Lower lobe of right lung (tissue), 2 donors: ENCODE data around the gene GTPBP3. TPM values are rescaled to one million over a fixed set of nuclear protein-coding genes. Genes with fewer than 3 reads are reported as not detected.
A peak's percentile ranks its signal among the peaks of the same experiment; 100 is the strongest.
"Not testable (repeated sequence)": the region's sequence is repeated elsewhere in the genome, so short reads cannot be mapped to it uniquely, and the experiment has no call there.

Experiments
- ATAC-seq, 2 donors: fragments of 200-7000 bp; cut with Tn5 transposase; one replicate each; pipeline ENCODE4 v1.9.1; 2020 to 2022; ENCODE audit warnings: mild to moderate bottlenecking in 2 of 2, moderate library complexity in 2 of 2
- DNase-seq: peaks from one replicate; pipeline ENCODE4 v3.0.0-alpha.2; 2020
- H3K27ac ChIP-seq: fragments of 200-600 bp; one replicate; pipeline ENCODE4 v1.8.0; 2022
- H3K27me3 ChIP-seq: fragments of 200-600 bp; one replicate; pipeline ENCODE4 v1.8.0; 2022; ENCODE audit warnings: low read depth
- H3K36me3 ChIP-seq: fragments of 200-600 bp; one replicate; pipeline ENCODE4 v1.8.0; 2022; ENCODE audit warnings: mild to moderate bottlenecking
- H3K4me1 ChIP-seq: fragments of 200-600 bp; one replicate; pipeline ENCODE4 v1.8.0; 2022
- H3K4me3 ChIP-seq: fragments of 200-600 bp; one replicate; pipeline ENCODE4 v1.8.0; 2022; ENCODE audit warnings: mild to moderate bottlenecking
- H3K9me3 ChIP-seq: fragments of 200-600 bp; one replicate; pipeline ENCODE4 v1.8.0; 2022
- intact Hi-C: fragments of 100-400 bp; cut with DNase I; formaldehyde crosslinking; loops from one replicate; pipeline ENCODE4 v1.11.0; 2022
- total RNA-seq: library from RNA; stranded (reverse); fragmentation: NEBNext Ultra II Directional; extraction: Animal tissue kit (Norgen Biotek cat#: 25700); gene quantifications from one replicate; pipeline ENCODE4 v1.2.1, GENCODE V29; 2021
- TF ChIP-seq, protein P1 (sequence below): fragments of 200-600 bp; IDR thresholded peaks from one replicate; pipeline ENCODE4 v1.8.0; 2022; ENCODE audit warnings: antibody characterized with exemption, mild to moderate bottlenecking
- donor health status: DM: no; HTN: yes; CAD: no; lungs with severe emphysema.

Gene GTPBP3
- total RNA-seq, 1 donor from 2014 or later = 21.0 TPM

DNA sequence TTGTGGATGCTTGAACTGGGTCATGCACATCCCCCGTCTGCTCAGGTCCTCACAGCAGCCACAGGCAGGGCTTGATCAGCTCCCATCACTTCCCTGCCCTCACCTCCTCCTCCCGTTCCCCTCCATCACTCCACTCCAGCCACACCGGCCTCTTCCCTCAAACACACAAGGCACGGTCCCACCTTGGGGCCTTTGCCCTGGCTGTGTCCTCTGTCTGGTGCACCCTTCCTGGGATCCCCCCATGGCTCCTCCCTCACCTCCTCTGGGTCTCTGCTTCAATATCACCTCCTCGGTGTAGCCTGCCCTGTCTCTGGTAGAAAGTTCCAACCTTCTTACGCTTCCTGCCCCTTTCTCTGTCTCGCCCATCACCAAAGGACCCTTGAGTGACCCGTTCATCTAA lies 16.0 kb downstream of the GTPBP3 start:
- no peak overlapping the region for H3K27ac ChIP-seq
- no peak for ATAC-seq
- intact Hi-C loops = no loop called here

DNA sequence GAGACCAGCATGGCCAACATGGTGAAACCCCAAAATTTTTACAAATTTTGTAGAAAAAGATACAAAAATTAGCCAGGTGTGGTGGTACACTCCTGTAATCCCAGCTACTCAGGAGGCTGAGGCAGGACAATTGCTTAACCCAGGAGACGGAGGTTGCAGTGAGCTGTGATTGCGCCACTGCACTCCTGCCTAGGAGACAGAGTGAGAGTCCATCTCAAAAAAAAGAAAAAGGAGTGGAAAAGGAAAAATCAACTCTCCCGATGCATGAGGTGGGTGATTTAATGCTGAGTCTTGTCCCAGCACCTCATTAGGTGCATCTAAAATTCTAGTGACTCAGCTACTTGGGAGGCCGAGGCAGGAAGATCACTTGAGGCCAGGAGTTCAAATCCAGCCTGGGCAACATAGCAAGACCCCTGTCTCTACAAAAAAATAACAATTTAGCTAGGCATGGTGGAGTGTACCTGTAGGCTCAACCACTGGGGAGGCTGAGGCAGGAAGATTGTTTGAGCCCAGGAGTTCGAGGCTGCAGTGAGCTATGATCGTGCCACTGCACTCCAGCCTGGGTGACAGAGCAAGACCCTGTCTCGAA lies 19.8 kb downstream of the GTPBP3 start:
- no peak overlapping the region for H3K4me3 ChIP-seq
- no peaks in the 10 kb centered on the region for H3K9me3 ChIP-seq
- DNase-seq = no peak
- intact Hi-C loops = no loop called here
- H3K27ac ChIP-seq = peak overlapping the region; percentile 54
- H3K27me3 ChIP-seq = no peaks in the 10 kb centered on the region
- no peak for ATAC-seq
- TF ChIP-seq, protein P1, sequence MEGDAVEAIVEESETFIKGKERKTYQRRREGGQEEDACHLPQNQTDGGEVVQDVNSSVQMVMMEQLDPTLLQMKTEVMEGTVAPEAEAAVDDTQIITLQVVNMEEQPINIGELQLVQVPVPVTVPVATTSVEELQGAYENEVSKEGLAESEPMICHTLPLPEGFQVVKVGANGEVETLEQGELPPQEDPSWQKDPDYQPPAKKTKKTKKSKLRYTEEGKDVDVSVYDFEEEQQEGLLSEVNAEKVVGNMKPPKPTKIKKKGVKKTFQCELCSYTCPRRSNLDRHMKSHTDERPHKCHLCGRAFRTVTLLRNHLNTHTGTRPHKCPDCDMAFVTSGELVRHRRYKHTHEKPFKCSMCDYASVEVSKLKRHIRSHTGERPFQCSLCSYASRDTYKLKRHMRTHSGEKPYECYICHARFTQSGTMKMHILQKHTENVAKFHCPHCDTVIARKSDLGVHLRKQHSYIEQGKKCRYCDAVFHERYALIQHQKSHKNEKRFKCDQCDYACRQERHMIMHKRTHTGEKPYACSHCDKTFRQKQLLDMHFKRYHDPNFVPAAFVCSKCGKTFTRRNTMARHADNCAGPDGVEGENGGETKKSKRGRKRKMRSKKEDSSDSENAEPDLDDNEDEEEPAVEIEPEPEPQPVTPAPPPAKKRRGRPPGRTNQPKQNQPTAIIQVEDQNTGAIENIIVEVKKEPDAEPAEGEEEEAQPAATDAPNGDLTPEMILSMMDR = no peak
- no peaks in the 10 kb centered on the region for H3K4me1 ChIP-seq
- H3K36me3 ChIP-seq = no peaks in the 10 kb centered on the region

More for the DNA sequence above, 16.0 kb downstream of the GTPBP3 start:
- Histone ChIP-seq H3K9me3 (no peaks in the 10 kb centered on the region), H3K27me3 (no peaks in the 10 kb centered on the region), H3K4me1 (peaks cover 19% of the 10 kb centered on the region), H3K4me3 (no peak overlapping the region), H3K36me3 (no peaks in the 10 kb centered on the region)
- no peak for DNase-seq
- TF ChIP-seq, protein P1 = no peak

DNA sequence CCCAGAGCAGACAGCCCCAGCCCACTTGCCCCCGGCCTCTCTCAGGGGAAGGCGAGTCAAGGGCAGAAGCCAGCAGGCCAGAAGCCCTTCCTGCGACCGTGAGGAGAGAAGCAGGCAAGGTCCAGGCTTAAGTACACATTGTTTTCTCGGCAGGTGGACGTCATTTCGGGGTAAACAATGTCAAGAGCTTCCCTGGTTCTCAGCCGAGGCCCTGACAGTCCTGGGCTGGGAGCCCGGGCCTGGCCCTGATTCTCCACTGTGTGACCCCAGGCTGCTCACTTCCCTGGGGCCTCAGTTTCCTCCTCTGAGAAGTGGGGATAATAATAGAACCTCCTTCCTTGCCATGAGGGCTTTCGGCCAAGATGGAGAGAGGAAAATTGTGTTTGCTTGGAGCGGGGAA lies 20.4 kb downstream of the GTPBP3 start:
- no peaks in the 10 kb centered on the region for H3K4me1 ChIP-seq
- ATAC-seq = peak; percentile 81 to 95
- H3K4me3 ChIP-seq = no peak overlapping the region
- DNase-seq = no peak
- H3K36me3 ChIP-seq = no peaks in the 10 kb centered on the region
- peak overlapping the region; percentile 54 for H3K27ac ChIP-seq
- intact Hi-C loops = no loop called here
- no peaks in the 10 kb centered on the region for H3K9me3 ChIP-seq
- TF ChIP-seq, protein P1 = no peak
- H3K27me3 ChIP-seq = no peaks in the 10 kb centered on the region

DNA sequence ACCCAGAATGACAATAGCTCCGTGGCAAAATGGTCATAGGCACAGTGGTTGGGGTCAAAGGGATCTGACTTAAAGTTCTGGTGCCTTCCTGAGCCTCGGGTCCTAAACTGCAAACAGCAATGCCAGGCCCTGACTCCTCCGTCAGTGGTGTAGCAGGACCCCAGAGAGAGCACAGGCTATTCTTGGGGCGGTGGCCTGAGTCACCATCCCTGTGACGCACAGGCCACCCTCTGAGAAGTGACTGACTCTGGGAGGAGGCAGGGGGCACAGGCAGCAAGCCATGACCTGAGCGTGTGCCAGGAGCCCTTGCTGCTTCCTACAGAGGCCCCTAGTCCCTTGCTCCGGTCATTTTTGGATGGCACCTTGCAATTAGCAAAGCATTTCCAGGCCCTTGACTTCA lies 21.0 kb downstream of the GTPBP3 start:
- DNase-seq (no peak), ATAC-seq (peak; percentile 64 to 71)

DNA sequence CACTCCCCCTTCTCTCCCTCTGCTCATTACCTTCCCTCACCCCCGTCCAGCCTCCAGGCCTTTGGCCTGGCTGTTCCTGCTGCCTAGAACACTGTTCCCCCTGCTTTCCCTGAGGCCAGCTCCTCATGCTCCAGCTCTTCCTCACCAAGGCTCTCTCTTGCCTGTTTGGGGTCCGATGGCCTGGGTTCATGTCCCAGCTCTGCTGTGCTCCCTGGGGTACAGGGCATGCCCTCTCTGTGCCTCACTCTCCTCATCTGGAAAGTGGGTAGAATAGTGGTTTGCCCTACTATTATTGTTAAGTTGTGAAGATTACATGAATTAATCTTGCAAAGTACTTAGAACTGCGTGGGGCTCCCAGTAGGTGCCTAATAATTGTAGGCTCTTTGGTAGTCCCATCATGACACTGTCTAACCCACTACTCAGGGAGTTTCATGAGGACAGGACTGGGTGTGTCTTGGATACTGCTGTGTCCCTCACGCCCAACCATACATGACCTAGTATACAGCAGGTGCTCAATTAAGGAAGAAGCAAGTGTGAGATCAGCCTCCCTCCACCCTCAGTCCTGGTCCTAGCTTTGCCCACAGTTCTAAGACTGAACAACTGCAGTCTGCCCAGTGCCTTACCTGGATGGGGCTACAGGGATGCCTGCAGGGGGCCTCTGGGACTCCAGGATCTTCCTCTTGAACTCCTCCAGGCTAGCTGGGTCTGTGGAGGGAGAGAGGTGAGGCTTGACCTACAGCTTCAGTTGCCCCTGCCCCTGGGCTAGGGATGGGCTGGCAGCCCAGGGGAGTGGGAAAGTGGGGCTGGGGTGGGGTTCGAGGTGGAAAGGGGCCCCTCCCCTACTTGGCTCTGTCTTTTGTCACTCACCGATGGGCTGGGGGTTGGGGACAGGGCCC lies 22.8 kb downstream of the GTPBP3 start:
- Histone ChIP-seq H3K4me1 (no peaks in the 10 kb centered on the region), H3K9me3 (no peaks in the 10 kb centered on the region), H3K4me3 (no peak overlapping the region), H3K36me3 (no peaks in the 10 kb centered on the region), H3K27ac (no peak overlapping the region), H3K27me3 (no peaks in the 10 kb centered on the region)
- intact Hi-C loops = no loop called here
- ATAC-seq (no peak), DNase-seq (no peak)
- TF ChIP-seq, protein P1 = no peak

More for the DNA sequence above, 21.0 kb downstream of the GTPBP3 start:
- intact Hi-C loops = no loop called here
- Histone ChIP-seq H3K4me3 (no peak overlapping the region), H3K9me3 (no peaks in the 10 kb centered on the region), H3K36me3 (no peaks in the 10 kb centered on the region), H3K4me1 (no peaks in the 10 kb centered on the region), H3K27ac (peak overlapping the region; percentile 54), H3K27me3 (no peaks in the 10 kb centered on the region)
- TF ChIP-seq, protein P1 = no peak

DNA sequence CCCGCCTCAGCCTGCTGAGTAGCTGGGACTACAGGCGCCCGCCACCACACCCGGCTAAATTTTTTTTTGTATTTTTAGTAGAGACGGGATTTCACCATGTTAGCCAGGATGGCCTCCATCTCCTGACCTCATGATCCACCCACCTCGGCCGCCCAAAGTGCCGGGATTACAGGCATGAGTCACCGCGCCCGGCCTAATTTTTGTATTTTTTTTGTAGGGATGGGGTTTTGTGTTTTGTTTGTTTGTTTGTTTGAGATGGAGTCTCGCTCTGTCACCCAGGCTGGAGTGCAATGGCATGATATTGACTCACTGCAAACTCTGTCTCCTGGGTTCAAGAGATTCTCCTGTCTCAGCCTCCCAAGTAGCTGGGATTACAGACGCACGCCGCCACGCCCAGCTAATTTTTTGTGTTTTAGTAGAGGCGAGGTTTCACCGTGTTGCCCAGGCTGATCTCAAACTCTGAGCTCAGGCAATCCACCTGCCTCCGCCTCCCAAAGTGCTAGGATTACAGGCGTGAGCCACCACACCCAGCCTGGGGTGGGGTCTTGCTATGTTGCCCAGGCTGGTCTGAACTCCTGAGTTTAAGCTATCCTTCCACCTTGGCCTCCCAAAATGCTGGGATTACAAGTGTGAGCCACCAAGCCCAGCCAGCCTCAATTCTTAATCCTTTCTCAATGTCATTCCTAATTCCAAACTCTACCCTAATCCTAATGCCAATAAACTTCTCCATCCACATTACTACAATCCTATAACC lies 26.7 kb downstream of the GTPBP3 start:
- not testable (repeated sequence) for H3K36me3 ChIP-seq

More for the DNA sequence above, 26.7 kb downstream of the GTPBP3 start:
- H3K9me3 ChIP-seq, H3K4me1 ChIP-seq, H3K4me3 ChIP-seq, intact Hi-C loops, H3K27ac ChIP-seq, DNase-seq, H3K27me3 ChIP-seq, ATAC-seq: not testable (repeated sequence)
